HG03066 (cell line): ENCODE measurements around the gene PGC.

Experiments
- ATAC-seq: cut with Tn5 transposase; IDR thresholded peaks from one replicate; pipeline ENCODE4 v1.9.1; 2021; ENCODE audit warnings: low read depth; ENCODE audit not compliant: unreplicated experiment

The PGC gene

DNA sequence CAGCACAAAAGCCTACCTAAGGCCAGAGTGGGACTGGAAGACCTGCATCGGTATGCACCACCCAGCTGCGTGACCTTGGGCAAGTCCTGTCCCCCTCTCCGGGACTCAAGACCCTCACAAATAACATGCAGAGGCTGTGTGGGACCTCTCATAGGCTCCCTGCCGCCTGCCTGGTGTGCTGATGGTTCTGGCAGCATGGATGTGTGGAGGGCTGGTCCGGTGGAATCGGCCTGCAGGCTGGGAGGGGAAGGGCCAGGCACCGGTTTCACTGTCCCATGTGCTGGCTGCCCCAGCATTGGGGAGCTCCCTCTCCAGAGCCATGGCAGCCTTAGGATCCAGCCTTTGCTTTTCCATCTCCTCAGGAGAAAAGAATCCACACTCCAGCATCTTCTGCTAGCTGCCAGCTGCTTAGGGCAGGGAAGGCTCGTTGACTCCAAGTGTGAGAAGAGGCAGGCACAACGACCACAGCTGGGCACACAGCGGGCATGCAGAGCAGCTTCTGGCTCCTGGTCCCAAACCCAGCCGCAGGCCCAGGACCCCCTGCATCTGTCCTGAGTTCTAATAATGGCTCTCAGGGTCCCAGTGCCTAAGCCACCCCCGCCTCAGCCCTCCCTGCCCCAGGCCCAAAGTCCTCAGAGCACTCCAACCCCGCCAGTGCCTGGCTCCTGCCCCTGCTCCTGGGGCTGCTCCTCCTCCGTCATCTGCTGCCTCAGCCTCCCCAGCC is 44.3 kb downstream of the PGC start:
- ATAC-seq, result no peak

DNA sequence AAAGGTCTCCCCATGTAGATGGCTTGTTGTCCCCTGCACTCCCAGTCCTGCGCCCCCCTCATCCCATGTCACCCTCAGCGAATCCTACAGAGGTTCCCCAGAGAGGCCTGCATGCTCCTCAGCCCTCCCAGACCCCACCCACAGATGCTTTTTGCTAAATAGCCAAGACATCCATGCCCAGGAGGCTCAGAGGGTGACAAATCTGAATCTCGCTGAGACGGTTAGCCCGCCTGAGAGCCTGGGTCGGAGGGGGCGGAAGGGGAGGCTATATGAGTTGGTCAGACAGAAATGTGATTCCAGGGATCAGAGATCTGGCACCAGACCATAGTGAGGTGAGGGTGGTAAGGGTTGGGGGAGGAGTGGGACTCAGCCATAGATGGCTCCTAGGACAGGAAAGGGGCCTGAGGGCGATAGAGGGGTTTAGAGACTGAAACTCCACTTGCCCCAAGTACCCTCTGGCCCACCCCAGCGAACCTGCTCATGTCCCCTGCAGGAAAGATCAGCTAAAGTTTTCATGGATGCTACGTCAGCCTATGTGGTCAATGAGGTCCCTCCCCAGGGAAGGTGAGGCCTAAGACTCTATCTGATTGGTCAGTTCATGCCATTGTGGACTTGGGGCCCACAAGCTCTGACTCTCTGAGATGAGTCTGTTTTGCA is 45.0 kb downstream of the PGC start:
- no peak for ATAC-seq

DNA sequence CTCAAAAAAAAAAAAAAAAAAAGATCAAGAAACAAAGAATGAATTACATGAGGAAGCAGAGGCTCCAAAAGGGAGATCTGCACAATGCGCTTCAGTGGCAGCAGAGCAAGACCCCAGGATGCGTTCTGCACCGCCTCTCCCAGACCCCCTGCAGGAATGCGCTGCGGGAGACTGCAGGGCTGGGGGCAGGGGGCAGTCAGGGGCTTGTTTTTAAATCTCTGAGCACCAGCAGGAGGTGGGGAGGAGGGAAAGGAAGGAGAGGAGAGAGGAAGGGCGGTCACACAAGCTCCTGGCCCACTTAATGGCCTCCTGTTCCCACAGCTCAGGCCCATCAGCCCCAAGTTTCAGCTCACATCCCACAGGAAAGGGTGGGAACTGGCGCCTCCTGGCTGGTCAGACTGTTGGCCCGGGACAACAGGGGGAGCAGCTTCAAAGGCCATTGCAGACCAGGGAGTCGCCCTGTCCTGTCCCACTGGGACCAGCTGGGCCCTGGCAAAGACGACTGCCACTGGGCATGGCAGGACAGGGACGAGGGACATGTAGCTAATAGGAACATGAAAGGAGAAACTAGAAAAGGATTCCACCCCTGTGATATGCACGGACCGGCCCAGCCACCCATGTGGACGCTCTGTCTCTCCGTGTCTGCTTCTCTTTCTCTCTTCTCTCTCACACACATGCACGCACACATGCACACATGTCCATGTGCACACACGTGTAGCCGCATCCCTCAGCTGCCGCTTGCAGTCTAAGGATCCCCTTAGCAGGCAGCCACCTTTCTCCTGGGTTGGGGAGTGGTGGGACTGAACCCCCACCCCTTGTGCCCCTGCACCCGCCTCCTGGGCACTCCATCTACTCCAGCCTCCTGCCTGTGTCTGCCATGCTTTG is 46.5 kb downstream of the PGC start:
- no peak for ATAC-seq

DNA sequence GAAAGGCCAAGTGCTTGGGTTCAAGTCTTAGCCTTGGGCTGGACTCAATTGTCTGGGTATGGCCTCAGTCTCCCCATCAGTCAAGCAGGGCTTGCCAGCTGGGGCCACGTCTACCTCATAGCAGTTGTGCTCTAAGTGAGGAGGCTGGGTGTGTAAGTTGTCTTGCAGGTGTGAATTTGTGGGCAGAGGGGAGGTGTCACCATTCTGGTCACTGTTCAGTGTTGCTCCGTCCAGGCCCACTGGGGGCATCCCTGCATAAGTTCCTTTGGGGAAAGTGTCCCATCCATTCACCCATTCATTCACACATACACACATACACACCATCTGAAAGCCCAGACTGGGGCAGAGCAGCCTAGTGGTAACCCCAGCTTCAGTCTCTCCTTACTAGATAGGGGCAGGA is 48.1 kb downstream of the PGC start:
- ATAC-seq, result no peak

DNA sequence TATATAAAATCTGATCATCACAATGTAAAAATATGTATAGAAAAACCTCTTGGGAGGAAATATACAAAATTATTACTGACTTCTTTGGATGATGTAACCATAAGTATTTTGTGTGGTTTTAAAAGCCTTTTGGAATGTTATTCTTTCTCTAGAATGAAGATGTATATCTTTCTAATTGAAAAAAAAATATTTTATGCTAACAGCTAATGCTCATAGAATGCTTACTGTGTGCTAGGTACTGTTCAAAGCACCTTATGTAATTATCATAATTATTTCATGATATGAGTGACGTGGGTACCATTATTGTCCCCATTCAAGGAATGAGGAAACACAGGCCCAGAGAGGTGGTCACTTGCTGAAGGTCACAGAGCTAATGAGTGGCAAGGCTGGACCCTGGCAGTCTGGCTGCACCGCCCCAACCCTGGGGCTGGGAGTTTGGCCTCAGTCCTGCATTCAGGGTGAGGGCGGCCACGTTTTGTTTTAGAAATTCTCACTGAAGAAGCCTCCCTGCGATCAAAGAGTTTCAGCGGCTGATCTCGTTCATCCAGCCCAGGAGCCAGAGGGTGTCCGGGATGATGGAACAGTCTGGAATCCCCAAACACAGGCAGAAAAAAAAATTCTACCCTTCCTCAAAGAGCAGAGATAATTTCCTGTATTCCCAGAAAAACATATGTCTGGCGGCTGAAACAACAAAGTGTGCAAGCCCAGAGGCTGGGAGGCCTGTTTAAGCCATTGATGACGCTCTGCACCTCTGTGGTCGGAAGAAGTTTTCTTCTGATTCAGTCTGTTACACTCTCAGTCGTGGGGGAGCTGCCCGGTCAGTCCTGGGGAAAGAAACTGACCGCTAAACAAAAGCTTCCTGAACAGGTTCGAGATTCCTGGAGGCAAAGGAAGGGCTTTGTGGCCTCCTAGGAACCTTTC is 49.1 kb downstream of the PGC start:
- no peak for ATAC-seq

DNA sequence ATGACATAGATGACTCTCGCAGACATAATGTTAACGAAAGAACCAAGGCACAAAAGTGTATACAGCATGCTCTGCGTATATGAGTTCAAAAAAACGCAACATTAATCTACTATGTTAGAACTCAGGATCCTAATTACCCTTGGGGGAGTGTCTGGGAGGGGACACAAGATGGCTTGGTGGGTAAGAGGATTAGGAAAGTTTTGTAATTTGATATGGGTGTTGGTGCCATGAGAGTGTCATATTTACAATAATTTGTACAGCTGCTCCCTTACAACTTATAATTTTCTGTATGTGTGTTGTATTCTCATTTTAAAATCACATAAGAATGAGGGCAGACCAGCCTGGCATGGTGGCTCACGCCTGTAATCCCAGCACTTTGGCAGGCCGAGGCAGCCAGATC is 50.4 kb downstream of the PGC start:
- no peak for ATAC-seq

DNA sequence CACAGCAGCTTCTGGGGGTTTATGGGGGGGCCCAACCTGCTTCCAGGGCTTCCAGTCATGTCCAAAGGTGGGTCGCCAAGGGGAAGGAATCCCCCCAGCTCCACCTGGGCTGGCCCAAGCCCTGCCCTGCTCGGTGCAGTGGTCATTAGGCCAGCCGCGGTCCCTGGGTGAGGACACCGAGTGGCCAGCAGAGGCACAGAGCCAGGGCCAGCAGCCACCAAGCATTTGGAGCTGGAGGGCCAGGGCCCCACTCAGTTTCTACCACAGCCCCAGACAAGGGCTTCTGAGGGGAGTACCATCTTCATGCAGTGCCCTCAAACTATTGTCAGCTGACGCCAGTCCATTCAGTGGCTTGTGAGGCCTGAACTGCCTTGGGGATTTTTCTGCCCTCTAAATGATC is 51.4 kb downstream of the PGC start:
- ATAC-seq, result no peak

DNA sequence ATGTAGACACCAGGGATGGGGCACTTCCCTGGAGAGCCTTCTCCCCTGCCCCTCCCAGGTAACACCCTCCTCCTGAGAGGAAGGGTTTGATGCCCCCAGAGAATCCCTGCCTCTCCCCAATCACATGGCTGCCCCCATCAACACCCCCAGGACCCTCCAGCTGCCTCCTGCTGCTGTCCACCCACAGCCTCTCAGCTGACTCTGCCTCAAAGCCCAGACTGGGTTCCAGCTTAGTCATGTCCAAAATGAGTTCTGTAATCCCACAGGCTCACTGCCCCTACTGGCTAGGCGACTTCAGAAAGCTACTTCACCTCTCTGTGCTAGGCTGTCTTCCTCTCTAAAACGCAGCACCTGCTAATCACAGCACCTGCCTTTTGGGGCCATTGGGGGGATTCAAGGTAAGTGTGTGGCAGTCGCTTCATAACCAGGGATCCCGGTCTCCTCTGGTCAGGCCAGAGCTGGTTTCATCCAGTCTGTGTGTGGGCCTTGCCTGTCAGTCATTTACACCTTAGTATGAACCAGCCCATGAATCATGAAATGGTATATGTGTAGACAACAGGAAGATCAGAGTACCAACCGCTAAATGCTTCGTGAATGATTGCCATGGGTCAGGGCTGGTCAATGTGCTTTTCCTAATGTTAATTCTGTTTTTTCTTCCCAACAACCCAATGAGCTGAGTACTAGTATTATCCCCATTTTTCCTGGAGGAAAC is 52.2 kb downstream of the PGC start:
- ATAC-seq, result no peak

DNA sequence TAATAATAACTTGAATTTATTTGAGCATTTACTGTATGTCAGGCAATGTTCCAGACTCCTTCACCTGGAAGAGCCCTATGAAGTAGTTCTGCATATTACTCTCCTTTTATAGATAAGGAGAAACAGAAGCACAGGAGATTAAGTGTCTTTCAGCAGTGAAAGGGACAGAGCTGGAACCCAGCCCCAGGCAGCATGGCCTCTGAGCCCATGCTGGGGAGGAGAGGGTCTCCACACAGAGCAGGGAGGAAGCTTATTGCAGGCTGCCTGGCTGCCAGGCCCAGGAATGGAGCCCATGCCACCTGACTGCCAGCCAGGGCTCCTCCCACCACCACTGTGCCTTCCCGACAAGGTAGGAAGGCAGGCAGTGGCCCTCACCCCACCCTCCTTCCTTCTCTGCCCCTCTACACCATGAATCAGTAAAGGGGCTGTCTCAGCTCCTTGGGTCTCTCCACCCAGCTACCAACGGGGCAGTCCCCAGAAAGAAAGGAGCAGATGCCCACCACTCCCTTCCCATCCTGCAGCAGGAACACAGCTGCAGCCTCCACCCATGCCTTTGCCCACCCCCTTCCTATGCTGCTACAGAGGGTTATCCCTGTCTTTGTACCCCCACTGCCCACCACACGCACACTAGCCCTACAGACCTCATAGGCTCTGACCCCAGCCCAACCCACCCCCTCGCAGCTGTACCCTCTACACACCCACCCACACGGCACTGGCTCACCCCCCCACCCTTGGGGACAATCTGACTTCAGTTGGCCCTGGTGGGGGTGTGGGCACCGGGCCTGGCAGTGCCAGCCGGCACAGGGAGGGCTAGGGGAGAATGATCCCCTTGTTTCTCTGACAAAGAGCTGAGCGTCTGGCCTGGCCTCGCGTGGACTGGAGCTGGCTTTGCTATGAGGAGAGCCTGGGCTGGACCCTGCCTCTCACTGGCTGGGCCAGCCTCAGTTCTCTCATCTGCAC is 53.6 kb downstream of the PGC start:
- ATAC-seq, result no peak

DNA sequence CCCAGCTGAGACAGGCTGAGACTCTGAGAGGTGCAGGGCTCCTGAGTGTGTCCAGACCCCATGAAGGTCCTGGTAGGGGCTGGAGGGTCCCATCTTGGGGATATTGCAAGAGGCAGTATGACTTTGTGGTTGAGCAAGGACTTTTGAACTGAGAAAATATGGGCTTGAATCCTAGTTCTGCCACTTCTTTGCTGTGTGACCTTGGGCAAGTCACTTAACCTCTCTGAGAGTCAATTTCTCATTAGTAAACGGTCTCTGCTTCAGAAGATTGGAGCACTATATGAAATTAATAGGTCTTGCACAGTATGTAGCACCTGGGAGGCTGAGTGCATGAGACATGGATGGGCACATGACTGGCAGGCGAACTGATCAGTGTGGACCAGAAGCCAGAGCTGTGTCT is 54.5 kb downstream of the PGC start:
- no peak for ATAC-seq

DNA sequence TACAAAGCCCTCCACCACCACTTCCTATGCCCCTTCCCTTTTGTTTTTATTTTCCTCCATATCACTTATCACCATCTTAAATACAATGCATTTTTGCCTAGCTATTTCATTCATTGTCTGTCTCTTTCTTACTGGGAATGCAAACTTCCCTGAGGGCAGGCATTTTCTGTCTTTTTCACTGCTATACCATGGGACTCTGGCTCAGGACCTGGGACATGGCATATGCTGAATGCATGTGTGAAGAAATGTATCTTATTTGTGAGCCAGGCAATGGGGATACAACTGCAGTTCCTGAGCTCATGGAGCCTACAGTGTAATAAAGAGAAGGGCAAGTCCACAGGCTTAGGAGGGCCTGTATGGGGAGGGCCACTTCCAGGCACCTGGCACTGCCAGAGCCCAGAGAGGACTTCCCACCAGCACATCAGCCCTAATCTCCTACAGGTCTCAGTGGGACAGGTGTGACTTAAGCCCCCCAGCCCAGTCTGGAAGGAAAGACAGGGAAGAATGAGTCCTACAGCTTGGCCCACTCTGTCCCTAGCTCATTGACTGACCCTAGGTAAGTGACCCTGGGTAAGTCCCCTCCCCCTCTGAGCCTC is 55.0 kb downstream of the PGC start:
- ATAC-seq, result no peak

DNA sequence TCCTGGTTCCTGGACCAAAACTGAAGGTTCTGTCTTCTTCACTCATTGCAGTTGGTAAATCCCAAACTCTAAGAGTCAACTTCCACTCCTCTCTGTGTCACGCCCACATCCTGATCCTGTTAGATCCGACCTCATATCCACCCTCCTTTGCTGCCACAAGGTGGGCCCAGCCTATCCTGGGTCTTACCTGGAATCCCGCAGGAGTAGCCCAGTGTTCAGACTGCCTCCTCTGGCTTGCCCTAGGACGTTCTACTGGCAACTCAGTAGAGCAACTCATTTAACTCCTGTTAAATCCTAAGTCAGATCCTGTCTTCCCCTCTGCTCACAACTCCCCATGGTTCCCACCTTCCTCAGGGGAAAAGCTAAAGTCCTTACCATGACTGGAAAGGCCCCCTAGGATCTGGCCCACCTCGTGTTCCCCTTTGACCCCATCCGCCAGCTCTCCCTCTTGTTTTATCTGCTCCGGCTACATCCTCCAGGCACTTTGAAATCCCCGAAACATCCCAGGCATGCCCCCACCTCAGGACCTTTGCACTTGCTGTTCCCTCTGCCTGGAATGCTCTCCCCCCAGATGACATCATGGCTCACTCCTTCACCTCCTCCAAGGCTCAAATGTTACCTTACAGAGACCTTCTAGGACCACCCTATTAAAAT is 55.6 kb downstream of the PGC start:
- ATAC-seq, result no peak

DNA sequence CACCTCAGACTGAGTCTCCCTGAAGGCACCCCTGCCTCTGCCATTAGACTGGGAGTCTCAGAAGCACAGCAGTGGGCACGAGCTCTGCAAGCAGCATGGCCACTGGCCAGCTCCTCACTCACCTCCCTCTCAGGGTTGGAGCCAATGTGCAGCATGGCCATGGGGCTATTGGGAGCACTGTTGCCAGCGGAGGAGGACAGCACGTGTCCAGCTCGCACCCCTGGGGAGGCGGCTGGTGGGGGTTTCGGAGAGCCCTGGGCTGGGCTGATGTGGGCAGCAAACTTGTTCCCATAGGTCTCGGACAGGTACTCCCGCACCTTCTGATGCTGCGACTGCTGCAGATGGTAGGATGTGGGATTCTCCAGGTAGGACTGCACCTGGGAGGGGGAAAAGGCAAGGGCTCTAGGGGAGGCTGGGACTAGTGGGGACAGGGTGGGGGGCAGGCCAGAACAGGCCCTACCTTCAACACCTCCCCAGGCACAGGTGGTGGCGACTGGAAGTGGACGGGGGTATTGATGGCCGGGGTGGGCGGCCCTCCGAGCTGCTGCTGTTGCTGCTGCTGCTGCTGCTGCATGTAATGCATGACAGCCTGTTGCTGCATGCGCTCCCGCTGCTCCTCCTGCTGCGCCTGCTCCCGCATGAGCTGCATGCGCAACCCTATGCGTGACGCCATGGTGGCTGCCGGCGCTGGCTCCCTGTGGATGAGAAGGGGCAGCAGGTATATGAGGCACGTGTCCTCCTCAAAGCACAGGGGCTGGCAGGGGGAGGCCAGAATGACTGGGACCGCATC is 56.5 kb downstream of the PGC start:
- ATAC-seq, result no peak

DNA sequence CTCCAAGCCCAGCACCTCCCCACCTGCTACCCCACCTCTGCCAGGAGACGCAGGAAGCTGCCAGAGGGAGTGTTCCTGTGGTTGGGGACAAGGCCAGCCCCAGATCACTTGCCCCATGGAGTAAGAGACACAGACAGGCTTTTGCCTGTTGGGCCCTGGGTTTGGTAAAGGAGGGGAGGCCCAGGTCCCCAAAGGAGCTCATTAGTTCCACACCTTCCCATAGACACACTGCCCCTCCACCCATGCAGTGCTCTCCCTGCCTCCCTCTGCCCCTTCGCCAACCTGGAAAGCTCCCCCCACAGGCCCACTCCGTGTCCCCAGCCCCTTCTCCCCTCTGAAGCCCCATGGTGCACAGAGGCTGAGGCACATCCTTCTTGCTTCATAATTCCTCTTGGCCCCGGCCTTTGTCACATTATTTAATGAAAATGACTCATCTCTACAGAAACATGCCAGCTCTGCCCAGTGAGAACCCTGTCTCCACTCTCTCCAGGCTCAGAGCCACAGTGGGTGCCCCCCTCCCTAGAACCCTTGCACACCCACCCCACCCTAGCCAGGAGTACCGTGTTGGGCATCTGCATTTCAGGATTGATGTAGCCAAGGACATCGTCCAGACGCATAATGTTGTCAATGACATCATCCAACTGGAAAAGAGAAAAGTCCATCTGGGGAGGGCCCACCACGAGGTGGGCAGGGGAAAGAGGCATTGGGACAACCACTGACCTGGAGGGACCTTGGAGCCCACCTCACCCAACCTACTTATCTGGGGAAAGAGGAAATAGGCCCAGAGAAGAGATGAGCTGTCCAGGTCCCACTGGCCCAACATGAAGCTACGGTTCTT is 57.8 kb downstream of the PGC start:
- no peak for ATAC-seq

DNA sequence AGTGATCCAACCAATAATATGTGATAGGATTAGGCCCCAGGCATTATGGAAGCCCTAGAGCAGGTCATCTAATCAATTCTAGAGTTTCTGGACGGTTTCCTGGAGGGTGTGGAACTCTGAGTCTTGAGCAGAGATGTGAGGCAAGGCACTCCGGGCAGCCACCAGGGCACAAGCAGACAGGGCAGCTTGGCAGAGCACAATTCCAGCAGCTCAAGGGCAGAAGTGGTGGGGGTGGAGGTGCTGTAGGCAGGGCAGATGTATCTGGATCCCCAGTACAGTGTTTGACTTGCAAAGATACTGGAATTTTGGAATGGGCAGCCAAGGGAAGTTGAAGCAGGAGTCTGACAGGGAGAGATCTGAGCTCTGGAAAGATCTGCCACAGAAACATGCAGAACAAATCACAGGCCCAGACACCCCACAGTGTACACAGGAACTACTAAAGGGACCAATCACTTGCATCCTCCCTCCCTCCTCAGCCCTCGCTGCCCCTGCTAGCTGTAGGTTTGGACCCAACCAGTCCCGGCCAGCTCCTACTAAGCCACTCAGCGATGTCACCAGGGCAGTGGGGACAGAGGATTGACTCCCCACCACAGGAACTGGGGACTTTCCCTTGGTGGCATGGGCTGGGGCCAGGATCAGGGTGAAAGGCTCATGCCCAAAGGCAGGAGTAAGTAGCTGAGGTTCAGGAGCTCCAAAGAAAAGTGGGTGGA is 58.8 kb downstream of the PGC start:
- ATAC-seq, result no peak
